GM19351 (cell line): Measurements from ENCODE around the gene NF1.
"Not testable (repeated sequence)": the region's sequence is repeated elsewhere in the genome, so short reads cannot be mapped to it uniquely, and the experiment has no call there.

Experiments used
- ATAC-seq: cut with Tn5 transposase; IDR thresholded peaks from one replicate; pipeline ENCODE4 v1.9.1; 2021; ENCODE audit warnings: mild to moderate bottlenecking, moderate library complexity; ENCODE audit not compliant: unreplicated experiment

NF1 gene

GRCh38 chr17:31094600-31095235 is at the start of gene NF1:
Gene NF1, plus strand, starts transcription at chr17:31094977. Its CDS starts 333 bp downstream, at chr17:31095310.
- ATAC-seq = peak; percentile 82

- not testable (repeated sequence) for ATAC-seq
Measured at GRCh38 chr17:31046856-31047425, 47.8 kb upstream of the NF1 start.

- ATAC-seq = no peak
Measured at GRCh38 chr17:31048142-31048541, 46.6 kb upstream of the NF1 start.

- no peak for ATAC-seq
Measured at GRCh38 chr17:31048780-31049179, 46.0 kb upstream of the NF1 start.

- no peak for ATAC-seq
Measured at GRCh38 chr17:31050948-31051347, 43.8 kb upstream of the NF1 start.

GRCh38 chr17:31051506-31051905 is 43.3 kb upstream of the NF1 start:
- no peak for ATAC-seq

- ATAC-seq = no peak
Measured at GRCh38 chr17:31052187-31052889, 42.4 kb upstream of the NF1 start.

GRCh38 chr17:31053071-31053470 is 41.7 kb upstream of the NF1 start:
- no peak for ATAC-seq

GRCh38 chr17:31054761-31055160 is 40.0 kb upstream of the NF1 start:
- ATAC-seq = no peak

GRCh38 chr17:31058976-31059375 is 35.8 kb upstream of the NF1 start:
- ATAC-seq = no peak

GRCh38 chr17:31060791-31061550 is 33.8 kb upstream of the NF1 start:
- ATAC-seq = no peak

GRCh38 chr17:31061678-31062077 is 33.1 kb upstream of the NF1 start:
- ATAC-seq = no peak

- no peak for ATAC-seq
Measured at GRCh38 chr17:31062346-31062745, 32.4 kb upstream of the NF1 start.

GRCh38 chr17:31064707-31065106 is 30.1 kb upstream of the NF1 start:
- no peak for ATAC-seq

- ATAC-seq = no peak
Measured at GRCh38 chr17:31067691-31068184, 27.0 kb upstream of the NF1 start.

GRCh38 chr17:31068291-31068690 is 26.5 kb upstream of the NF1 start:
- no peak for ATAC-seq

GRCh38 chr17:31072186-31072585 is 22.6 kb upstream of the NF1 start:
- no peak for ATAC-seq

GRCh38 chr17:31073411-31073810 is 21.4 kb upstream of the NF1 start:
- ATAC-seq = no peak

- no peak for ATAC-seq
Measured at GRCh38 chr17:31074772-31075555, 19.8 kb upstream of the NF1 start.

GRCh38 chr17:31078290-31078689 is 16.5 kb upstream of the NF1 start:
- no peak for ATAC-seq

- no peak for ATAC-seq
Measured at GRCh38 chr17:31079731-31080130, 15.0 kb upstream of the NF1 start.
